ENCODE measurements around the gene FBXO2. TPM values are rescaled to one million over a fixed set of nuclear protein-coding genes. Genes with fewer than 3 reads are reported as not detected.
"Not testable (repeated sequence)": the region's sequence is repeated elsewhere in the genome, so short reads cannot be mapped to it uniquely, and the experiment has no call there.

The FBXO2 gene
- polyA plus RNA-seq, 3 donors, result 1.1 to 2.1 (median 1.4) TPM

- DNase-seq, result no peak
Measured at GRCh38 chr1:11634365-11635192, 19.6 kb downstream of the FBXO2 start.

- DNase-seq, result no peak
Measured at GRCh38 chr1:11629184-11630016, 24.8 kb downstream of the FBXO2 start.

- no peak for DNase-seq
Measured at GRCh38 chr1:11628767-11629166, 25.5 kb downstream of the FBXO2 start.

DNA sequence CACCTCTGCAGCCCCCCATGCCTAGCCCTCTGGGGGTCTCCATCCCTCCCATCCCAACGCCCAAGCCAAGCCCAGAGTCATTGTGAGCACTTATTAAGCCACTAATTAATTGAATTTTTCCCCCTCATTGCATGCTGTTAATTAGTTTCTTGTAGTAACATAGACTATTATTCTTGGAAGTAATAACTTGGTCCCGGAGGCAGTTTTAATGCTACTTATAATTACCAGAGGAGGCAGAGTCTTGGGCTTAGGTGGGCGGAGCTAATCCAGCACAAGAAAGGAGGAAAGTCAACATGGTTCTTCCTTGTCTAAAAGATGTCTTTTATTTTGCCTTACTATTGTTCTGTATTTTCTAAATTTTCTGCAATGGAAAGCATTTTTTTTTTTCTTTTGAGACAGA lies 27.7 kb downstream of the FBXO2 start:
- no peak for DNase-seq

- DNase-seq, result no peak
Measured at GRCh38 chr1:11623702-11624101, 30.5 kb downstream of the FBXO2 start.

GRCh38 chr1:11622398-11622797 lies 31.8 kb downstream of the FBXO2 start:
- DNase-seq, result no peak

DNA sequence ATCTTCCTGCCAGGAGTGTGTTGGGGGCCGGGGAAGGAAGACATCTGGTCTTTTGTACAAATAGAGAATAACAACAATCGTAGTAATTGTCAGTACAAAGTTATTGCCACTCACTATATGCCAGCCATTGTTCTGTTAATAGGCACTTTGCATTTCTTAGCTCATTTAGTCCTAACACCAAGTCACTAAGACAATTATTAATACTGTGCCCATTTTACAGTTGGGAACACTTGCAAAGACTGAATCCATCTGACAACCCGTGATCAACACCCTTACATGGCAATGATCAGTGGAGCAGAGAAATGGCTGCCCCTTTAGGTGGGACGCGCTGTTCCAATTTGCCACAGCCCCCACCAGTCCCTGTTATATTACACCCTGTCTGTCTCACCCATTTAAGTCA lies 33.3 kb downstream of the FBXO2 start:
- no peak for DNase-seq

DNA sequence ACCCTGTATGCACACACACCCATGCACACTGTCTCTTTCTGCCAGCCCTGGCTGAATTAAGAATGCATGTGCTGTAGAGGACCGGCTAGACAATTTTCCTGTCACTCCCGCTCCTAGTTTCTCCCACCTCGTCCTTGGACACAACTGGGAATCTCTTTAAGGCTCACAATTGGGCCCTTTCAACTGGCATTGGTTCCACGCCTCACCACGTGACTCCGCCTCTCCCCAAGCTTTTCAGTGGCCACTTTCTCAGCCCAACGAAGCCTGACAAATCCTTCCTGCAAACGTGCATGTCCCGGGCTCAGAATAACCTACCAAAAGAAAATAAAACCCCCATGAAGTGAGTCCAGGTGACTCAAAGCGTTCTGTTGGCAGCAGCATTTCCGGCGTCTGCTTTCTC lies 33.8 kb downstream of the FBXO2 start:
- no peak for DNase-seq

GRCh38 chr1:11617741-11618140 lies 36.5 kb downstream of the FBXO2 start:
- DNase-seq, result no peak

DNA sequence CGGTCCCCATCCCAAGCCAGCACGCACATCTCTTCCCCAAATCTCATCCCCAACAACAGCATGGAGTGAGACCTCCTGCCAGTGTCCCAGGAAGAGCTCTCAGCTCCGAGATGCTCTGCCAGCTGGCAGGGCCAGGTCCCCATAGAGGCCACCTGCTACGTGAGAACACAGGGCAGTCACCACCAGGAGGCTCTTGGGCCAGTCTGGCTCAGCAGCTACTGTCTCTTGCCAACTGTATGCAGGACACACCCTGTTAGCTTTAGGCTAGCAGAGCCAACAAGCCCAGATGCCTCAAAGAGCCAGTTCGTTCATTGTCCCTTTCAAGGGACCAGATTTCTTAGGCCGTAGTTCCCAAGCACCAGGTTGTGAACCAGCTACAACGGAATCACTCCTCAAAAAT lies 36.9 kb downstream of the FBXO2 start:
- no peak for DNase-seq

DNA sequence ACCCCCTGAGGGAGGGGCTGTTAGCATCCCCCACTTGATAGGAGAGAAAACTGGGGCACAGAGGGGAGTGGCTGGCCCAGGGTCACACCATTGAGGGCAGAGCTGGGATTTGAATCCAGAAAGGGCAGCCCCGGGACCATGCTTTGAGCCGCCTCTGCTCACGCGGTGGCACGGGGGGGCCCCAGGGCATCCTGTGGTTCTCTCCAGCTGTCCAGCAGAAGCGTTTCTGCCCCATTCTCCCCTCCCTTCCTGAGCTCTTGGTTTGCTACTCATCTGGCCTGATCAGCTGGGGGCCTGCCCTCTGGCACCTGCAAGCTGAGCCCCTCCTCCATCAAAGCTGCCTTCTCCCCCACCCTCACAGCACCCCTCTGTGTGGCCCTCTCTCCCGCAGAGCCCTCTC lies 37.5 kb downstream of the FBXO2 start:
- no peak for DNase-seq

GRCh38 chr1:11615090-11615489 lies 39.1 kb downstream of the FBXO2 start:
- DNase-seq, result no peak

- DNase-seq, result no peak
Measured at GRCh38 chr1:11613347-11613746, 40.9 kb downstream of the FBXO2 start.

GRCh38 chr1:11611638-11612327 lies 42.4 kb downstream of the FBXO2 start:
- no peak for DNase-seq

GRCh38 chr1:11610629-11611180 lies 43.5 kb downstream of the FBXO2 start:
- DNase-seq, result no peak

DNA sequence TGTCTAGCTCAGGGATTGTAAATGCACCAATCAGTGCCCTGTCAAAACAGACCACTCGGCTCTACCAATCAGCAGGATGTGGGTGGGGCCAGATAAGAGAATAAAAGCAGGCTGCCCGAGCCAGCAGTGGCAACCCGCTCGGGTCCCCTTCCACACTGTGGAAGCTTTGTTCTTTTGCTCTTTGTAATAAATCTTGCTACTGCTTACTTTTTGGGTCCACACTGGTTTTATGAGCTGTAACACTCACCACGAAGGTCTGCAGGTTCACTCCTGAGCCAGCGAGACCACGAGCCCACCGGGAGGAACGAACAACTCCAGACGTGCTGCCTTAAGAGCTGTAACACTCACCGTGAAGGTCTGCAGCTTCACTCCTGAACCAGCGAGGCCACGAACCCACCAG lies 44.9 kb downstream of the FBXO2 start:
- DNase-seq, result not testable (repeated sequence)

DNA sequence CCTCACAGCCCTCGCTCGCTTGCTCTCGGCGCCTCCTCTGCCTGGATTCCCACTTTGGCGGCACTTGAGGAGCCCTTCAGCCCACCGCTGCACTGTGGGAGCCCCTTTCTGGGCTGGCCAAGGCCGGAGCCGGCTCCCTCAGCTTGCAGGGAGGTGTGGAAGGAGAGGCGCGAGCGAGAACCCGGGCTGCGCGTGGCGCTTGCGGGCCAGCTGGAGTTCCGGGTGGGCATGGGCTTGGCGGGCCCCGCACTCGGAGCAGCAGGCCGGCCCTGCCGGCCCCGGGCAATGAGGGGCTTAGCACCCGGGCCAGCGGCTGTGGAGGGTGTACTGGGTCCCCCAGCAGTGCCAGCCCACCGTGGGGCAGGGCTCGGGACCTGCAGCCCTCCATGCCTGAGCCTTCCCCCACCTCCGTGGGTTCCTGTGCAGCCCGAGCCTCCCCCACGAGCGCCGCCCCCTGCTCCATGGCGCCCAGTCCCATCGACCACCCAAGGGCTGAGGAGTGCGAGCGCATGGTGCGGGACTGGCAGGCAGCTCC lies 45.6 kb downstream of the FBXO2 start:
- DNase-seq, result not testable (repeated sequence)

DNA sequence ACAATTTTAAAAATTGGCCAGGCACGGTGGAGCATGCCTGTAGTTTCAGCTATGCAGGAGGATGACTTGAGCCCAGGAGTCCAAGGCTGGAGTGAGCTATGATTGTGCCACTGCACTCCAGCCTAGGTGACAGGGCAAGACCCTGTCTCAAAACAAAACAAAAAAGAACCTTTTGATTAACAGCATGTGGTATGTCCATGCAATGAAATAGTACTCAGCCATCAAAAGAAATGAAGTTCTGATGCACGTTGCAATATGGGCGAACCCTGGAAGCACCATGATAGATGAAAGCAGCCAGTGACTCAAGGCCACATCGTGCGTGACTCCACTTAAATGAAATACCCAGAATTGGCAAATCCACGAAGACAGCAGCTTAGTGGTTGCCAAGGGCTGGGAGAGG lies 47.5 kb downstream of the FBXO2 start:
- no peak for DNase-seq

- no peak for DNase-seq
Measured at GRCh38 chr1:11602981-11603380, 51.2 kb downstream of the FBXO2 start.

GRCh38 chr1:11602424-11602823 lies 51.8 kb downstream of the FBXO2 start:
- DNase-seq, result no peak

DNA sequence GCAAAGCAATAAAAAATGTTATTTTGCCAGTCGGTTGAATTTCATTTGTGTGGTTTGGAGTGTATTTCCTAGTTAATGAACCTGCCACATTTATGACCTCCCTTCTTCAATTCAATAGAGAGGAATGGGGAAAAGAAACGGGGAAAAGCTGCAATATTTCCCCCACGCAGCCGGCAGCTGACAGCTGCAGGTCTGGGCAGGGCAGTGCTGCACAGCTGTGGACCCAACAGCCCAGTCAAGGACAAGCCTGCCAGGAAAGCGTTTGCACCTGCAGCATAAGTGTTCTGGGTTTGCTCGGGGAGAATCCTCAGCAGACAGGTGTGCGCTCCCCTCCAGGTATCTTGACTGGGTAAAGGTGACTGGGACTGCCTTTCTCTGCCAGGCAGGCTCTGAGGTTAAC lies 53.4 kb downstream of the FBXO2 start:
- no peak for DNase-seq
